Heart right ventricle (tissue), 16 donors: ENCODE results near the gene IL20RB. TPM values are rescaled to one million over a fixed set of nuclear protein-coding genes. Genes with fewer than 3 reads are reported as not detected.
A peak's percentile ranks its signal among the peaks of the same experiment; 100 is the strongest.

ENCODE experiments used
- ATAC-seq, 8 donors: fragments of 200-7000 bp; cut with Tn5 transposase; one replicate each; pipeline ENCODE4 v1.9.1; 2020; ENCODE audit warnings: mild to moderate bottlenecking in 8 of 8, moderate library complexity in 8 of 8, moderate number of reproducible peaks in 1 of 8
- DNase-seq, 2 donors: peaks; one replicate each; pipeline ENCODE4 v3.0.0-alpha.2; 2020
- H3K27ac ChIP-seq, 10 donors: fragments of 200-600 bp; sonication (generic) in 2 of 10; one replicate each; pipeline versions ENCODE4 v1.5.0 to v1.8.0; 2020 to 2022; ENCODE audit warnings: mild to moderate bottlenecking in 3 of 10
- H3K27me3 ChIP-seq, 7 donors: fragments of 200-600 bp; one replicate each; pipeline ENCODE4 v1.8.0; 2021 to 2022; ENCODE audit warnings: mild to moderate bottlenecking in 2 of 7
- H3K36me3 ChIP-seq, 9 donors: fragments of 200-600 bp; sonication (generic) in 1 of 9; one replicate each; pipeline versions ENCODE4 v1.5.0 to v1.8.0; 2020 to 2022; ENCODE audit warnings: mild to moderate bottlenecking in 2 of 9
- H3K4me1 ChIP-seq, 9 donors: fragments of 200-600 bp; sonication (generic) in 1 of 9; one replicate each; pipeline versions ENCODE4 v1.5.0 to v1.8.0; 2020 to 2022; ENCODE audit warnings: mild to moderate bottlenecking in 4 of 9
- H3K4me3 ChIP-seq, 10 donors: fragments of 200-600 bp; sonication (generic) in 2 of 10; one replicate each; pipeline versions ENCODE4 v1.5.0 to v1.8.0; 2020 to 2022; ENCODE audit warnings: mild to moderate bottlenecking in 7 of 10, moderate library complexity in 2 of 10
- H3K9me3 ChIP-seq, 11 donors: fragments of 200-600 bp in 10 of 11; sonication (generic) in 2 of 11; one replicate each; pipeline versions ENCODE4 v1.5.0 to v1.8.0; 2013 to 2022; ENCODE audit warnings: mild to moderate bottlenecking in 2 of 11, control low read depth in 1 of 11, moderate library complexity in 1 of 11
- CTCF ChIP-seq, 9 donors: fragments of 200-600 bp; sonication (generic) in 2 of 9; IDR thresholded peaks; one replicate each; pipeline versions ENCODE4 v1.5.0 to v1.8.0; 2021 to 2022; ENCODE audit warnings: antibody characterized with exemption in 9 of 9, mild to moderate bottlenecking in 5 of 9, moderate library complexity in 1 of 9
- WGBS, 2 donors: extraction: QIAGEN DNeasy Blood & Tissue Kit; methylation state at CpG; one replicate each; pipeline ENCODE4 v1.1.7; 2013; ENCODE audit warnings: inconsistent platforms in 1 of 2; 5-methylcytosine and 5-hydroxymethylcytosine counted together
- intact Hi-C, 10 donors: fragments of 100-400 bp; cut with DNase I; formaldehyde crosslinking; loops; one replicate each; pipeline versions ENCODE4 v1.11.1 to v1.14.2; 2022
- polyA plus RNA-seq, 2 donors: library from polyadenylated mRNA; stranded (reverse); fragments of 200-250 nt; gene quantifications; one replicate each; pipeline ENCODE4 v1.2.3, GENCODE V29; 2013
- total RNA-seq, 10 donors: library from RNA; stranded (reverse); fragmentation: NEBNext Ultra II Directional in 3 of 10; extraction: Animal tissue kit (Norgen Biotek cat#: 25700) in 3 of 10; gene quantifications; one replicate each; pipeline versions ENCODE4 v1.2.1 to v1.2.4, GENCODE V29; 2021 to 2023
- donor health status: Arrhythmogenic right ventricular cardiomyopathy.
- donor health status: ischemic (EF 13 %, LVEDD 7.1; RV severe dilation, severe dysfunction).
- donor health status: healthy with polysubstance abuse.
- donor health status: DM: no; HTN: yes; CAD: no.
- donor health status: DM: no; HTN: no; CAD: no.
- donor health status: ischemic (EF 25% LVEDD 6.9; RV normal size, moderate dysfunction).
- donor health status: ischemic (EF 25% LVEDD 5.7; RV mildly dilated, moderate dysfunction).
- donor health status: healthy.
- donor health status: DM: yes; HTN: yes; CAD: no.
- donor health status: Ischemic cardiomyopathy.
- donor health status: ischemic (EF 35%, LVEDD 5.7; RV mildly dilated, moderate dysfunction).
- donor health status: nonischemic (EF 11% LVEDD 7.7; RV severe dilation, severe dysfunction).
- donor health status: DM: yes; HTN: yes; CAD: no.
- donor health status: PGD.
- donor health status: ischemic (EF 29% LVEDD 5.4; RV normal size, mild dysfunction).
- donor health status: nonischemic (EF 23%, LVEDD 6.1; RV moderate dilation, normal function).

Gene IL20RB
- total and polyA plus RNA-seq, 12 donors = 0.12 to 0.71 (median 0.34) TPM; not detected in 2

- WGBS, 2 donors = 78 to 82% methylated on average over 4 of the region's 4 CpGs
- intact Hi-C loops = no loop called here
- no peak for ATAC-seq
Measured at GRCh38 chr3:136989781-136990524, 32.2 kb downstream of the IL20RB start.

GRCh38 chr3:136990826-136991225 is 33.0 kb downstream of the IL20RB start:
- no peak for TF ChIP-seq CTCF (IDR thresholded peaks at IDR 0.05)
- Histone ChIP-seq H3K4me3 (no peak overlapping the region), H3K9me3 (no peaks in the 10 kb centered on the region), H3K4me1 (peaks cover 4 to 23% (median 17%) of the 10 kb centered on the region in 9 donors), H3K36me3 (no peaks in the 10 kb centered on the region), H3K27me3 (no peaks in the 10 kb centered on the region), H3K27ac (no peak overlapping the region)
- DNase-seq (no peak), ATAC-seq (no peak)
- intact Hi-C loops = no loop called here
- 95 to 96% methylated on average over 4 of the region's 4 CpGs for WGBS, 2 donors

More at GRCh38 chr3:136989781-136990524, 32.2 kb downstream of the IL20RB start:
- DNase-seq = no peak
- H3K9me3 ChIP-seq = no peaks in the 10 kb centered on the region
- no peak overlapping the region for H3K4me3 ChIP-seq
- peaks cover 4 to 18% (median 9%) of the 10 kb centered on the region in 9 donors for H3K4me1 ChIP-seq
- H3K27me3 ChIP-seq = no peaks in the 10 kb centered on the region
- H3K27ac ChIP-seq = no peak overlapping the region
- H3K36me3 ChIP-seq = no peaks in the 10 kb centered on the region
- TF ChIP-seq CTCF (IDR thresholded peaks at IDR 0.05) = no peak

GRCh38 chr3:136992115-136992514 is 34.3 kb downstream of the IL20RB start:
- Histone ChIP-seq H3K4me3 (no peak overlapping the region), H3K27me3 (no peaks in the 10 kb centered on the region), H3K4me1 (peaks cover 4 to 26% (median 18%) of the 10 kb centered on the region in 9 donors), H3K36me3 (no peaks in the 10 kb centered on the region), H3K27ac (no peak overlapping the region), H3K9me3 (no peaks in the 10 kb centered on the region)
- intact Hi-C loops = no loop called here
- no peak for TF ChIP-seq CTCF (IDR thresholded peaks at IDR 0.05)
- DNase-seq (no peak), ATAC-seq (no peak)
- 99 to 100% methylated on average over 2 of the region's 2 CpGs for WGBS, 2 donors

GRCh38 chr3:136994772-136995516 is 37.2 kb downstream of the IL20RB start:
- Histone ChIP-seq H3K27me3 (no peaks in the 10 kb centered on the region), H3K9me3 (no peaks in the 10 kb centered on the region), H3K27ac (peak overlapping the region; percentile 67 to 89 (median 81)), H3K4me3 (no peak overlapping the region), H3K36me3 (no peaks in the 10 kb centered on the region), H3K4me1 (peaks cover 4 to 26% (median 18%) of the 10 kb centered on the region in 9 donors)
- intact Hi-C loops = loop anchor here in 1 of 10 donors (5.0 kb wide), 1 partner anchor 243 kb away; the partner anchor contains the start of gene STAG1
- 26 to 37% methylated on average over 8 of the region's 8 CpGs for WGBS, 2 donors
- no peak for TF ChIP-seq CTCF (IDR thresholded peaks at IDR 0.05)
- peak; percentile 77 to 84 for DNase-seq
- ATAC-seq = peak; percentile 75 to 97 (median 95)
